Left ventricle myocardium superior (tissue), 1 donor: ENCODE results near the gene ATP9A. TPM values are rescaled to one million over a fixed set of nuclear protein-coding genes. Genes with fewer than 3 reads are reported as not detected.
A peak's percentile ranks its signal among the peaks of the same experiment; 100 is the strongest.
"Not testable (repeated sequence)": the region's sequence is repeated elsewhere in the genome, so short reads cannot be mapped to it uniquely, and the experiment has no call there.

ENCODE experiments used
- ATAC-seq: fragments of 200-7000 bp; cut with Tn5 transposase; one replicate; pipeline ENCODE4 v1.9.1; 2020; ENCODE audit warnings: mild to moderate bottlenecking, moderate library complexity
- DNase-seq: peaks from one replicate; pipeline ENCODE4 v3.0.0-alpha.2; 2020
- intact Hi-C: fragments of 100-400 bp; cut with micrococcal nuclease; formaldehyde crosslinking; loops from one replicate; pipeline ENCODE4 v1.11.0; 2022
- total RNA-seq: library from RNA; stranded (reverse); fragmentation: NEBNext Ultra II Directional; extraction: Animal tissue kit (Norgen Biotek cat#: 25700); gene quantifications from one replicate; pipeline ENCODE4 v1.2.1, GENCODE V29; 2021
- donor health status: DM: no; HTN: yes; CAD: no; lungs with severe emphysema.

The ATP9A gene
- total RNA-seq, 1 donor from 2014 or later, result 21.2 TPM

- no peak for DNase-seq
- intact Hi-C loops, result no loop called here
- ATAC-seq, result no peak
Measured at GRCh38 chr20:51797357-51798025, 29.3 kb upstream of the ATP9A start.

DNA sequence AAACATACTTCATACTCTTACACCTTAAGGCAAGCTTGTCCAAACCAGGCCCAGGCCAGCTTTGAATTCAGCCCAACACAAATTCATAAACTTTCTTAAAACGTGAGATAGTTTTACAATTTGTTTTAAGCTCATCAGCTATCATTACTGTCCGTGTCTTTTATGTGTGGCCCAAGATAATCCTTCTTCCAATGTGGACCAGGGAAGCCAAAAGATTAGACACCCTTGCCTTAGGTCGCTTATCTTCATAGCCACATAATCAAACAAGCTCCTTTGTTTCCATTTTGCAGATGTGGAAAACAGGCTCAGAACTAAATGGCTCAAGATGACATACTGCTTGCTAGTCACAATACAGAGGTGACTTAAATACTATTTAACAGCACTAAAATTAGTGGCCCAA lies 28.1 kb upstream of the ATP9A start:
- DNase-seq (no peak), ATAC-seq (no peak)
- intact Hi-C loops, result no loop called here

DNA sequence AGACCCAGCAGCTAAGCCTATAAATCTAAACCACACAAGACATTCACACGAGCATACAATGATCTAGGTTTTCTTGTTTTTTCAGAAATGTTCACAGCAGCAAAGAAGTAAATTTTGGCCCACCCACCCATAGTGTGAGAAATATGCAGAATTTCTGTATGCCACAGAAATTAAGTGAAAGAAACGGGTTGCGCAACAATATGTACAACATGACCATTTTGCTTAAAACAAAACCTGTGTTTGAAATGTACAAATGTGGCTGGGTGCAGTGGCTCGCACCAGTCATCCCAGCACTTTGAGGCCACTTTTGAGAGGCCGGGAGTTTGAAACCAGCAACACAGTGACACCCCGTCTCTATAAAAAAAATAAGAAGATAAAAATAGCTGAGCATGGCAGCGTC lies 24.8 kb upstream of the ATP9A start:
- ATAC-seq, result no peak
- no peak for DNase-seq
- intact Hi-C loops, result no loop called here

DNA sequence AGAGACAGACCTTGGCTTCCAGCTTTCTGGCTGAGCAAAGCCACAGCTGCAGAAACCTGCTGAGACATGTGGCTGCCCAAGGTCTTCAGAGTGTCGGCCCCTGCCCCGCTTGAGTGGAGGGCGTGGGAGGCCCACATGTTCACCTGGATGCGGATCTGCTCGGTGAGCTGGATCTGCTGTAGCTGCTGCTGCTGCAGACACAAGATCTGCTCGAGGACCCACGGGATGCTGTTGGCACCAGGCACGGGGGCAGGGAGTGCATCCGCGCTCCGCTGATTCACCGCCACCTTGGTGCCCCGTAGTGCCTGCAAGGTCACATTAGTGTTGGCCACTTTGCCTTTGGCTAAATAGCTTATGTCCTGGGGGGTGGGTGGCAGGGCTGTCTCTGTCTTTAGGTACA lies 23.4 kb upstream of the ATP9A start:
- intact Hi-C loops, result no loop called here
- DNase-seq, result no peak
- ATAC-seq, result no peak

GRCh38 chr20:51790256-51790655 lies 22.1 kb upstream of the ATP9A start:
- intact Hi-C loops, result no loop called here
- no peak for ATAC-seq
- DNase-seq, result no peak

DNA sequence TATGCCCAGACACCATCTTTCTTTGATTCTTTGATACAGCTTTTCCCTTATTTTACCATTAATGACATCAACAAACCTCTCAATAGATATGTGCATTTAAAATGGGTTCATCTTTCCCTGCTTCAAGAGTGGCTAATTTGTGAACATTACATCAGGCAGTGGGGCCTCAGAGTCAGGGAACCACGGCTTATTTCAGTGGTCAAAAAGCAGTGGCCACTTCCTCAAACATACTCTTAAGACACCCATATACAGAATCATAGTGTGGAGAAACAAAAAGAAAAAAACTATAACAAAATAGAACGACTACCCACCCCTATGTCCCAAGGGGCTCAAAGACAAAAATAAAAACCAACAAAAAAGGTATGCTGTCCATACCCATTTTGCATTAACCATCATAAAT lies 21.2 kb upstream of the ATP9A start:
- ATAC-seq (no peak), DNase-seq (no peak)
- intact Hi-C loops, result no loop called here

- no peak for ATAC-seq
- intact Hi-C loops, result no loop called here
Measured at GRCh38 chr20:51788822-51789221, 20.6 kb upstream of the ATP9A start.

GRCh38 chr20:51784299-51784698 lies 16.1 kb upstream of the ATP9A start:
- no peak for DNase-seq
- ATAC-seq, result no peak

More at GRCh38 chr20:51788822-51789221, 20.6 kb upstream of the ATP9A start:
- no peak for DNase-seq

GRCh38 chr20:51778229-51778759 lies 10.1 kb upstream of the ATP9A start:
- ATAC-seq, intact Hi-C loops, DNase-seq: not testable (repeated sequence)

More at GRCh38 chr20:51784299-51784698, 16.1 kb upstream of the ATP9A start:
- intact Hi-C loops, result no loop called here

DNA sequence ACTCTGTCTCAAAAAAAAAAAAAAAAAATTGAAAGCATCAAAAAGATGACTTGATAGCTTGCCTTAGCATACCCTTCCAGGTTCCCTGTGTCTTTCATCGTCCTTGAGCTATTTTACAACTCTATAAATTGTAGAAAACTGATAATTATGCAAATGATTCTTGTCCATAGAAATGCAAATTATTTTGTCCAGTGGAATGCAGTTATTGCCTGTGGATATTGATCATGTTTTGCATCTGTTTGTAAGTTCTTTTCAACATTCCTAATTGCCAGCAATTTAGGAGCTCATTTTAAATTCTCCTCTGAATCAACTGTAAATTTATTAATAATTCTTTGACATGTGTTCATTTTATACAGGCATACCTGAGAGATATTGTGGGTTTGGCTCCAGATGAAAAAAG lies 7.1 kb upstream of the ATP9A start:
- ATAC-seq, result no peak
- no peak for DNase-seq
- intact Hi-C loops, result no loop called here

GRCh38 chr20:51772236-51772635 lies 4.0 kb upstream of the ATP9A start:
- ATAC-seq (no peak), DNase-seq (no peak)
- intact Hi-C loops, result no loop called here

DNA sequence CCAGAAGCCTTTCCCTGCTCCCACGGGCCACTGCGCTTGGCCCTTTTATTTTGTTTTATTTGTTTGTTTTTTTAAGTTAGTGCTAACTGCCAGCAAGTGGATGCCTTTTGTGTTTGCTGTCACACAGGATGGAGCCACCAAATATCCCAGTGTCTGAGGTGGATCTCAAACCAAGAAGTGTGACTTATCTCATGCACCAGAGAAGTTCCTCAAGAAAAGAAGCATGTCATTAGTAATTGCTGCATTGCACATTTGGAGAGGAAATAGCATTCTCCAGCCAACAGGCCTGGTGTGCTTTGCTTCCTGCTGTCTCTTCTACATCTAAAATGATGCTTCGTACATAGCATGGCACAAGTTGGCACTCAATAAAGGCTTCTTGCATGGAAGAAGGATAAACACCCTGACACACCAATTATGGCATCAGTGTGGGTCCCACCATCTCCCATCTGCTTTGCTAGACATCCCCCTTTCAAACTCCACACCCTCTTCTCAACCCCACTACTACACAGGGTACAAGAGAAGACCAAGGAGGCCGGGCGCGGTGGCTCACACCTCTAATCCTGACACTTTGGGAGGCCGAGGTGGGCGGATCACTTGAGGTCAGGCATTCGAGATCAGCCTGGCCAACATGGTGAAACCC lies 1.9 kb upstream of the ATP9A start:
- intact Hi-C loops, result loop anchor here (5.0 kb wide), 1 partner anchor 133 kb away; no protein-coding TSS in a partner anchor
- DNase-seq, result no peak
- ATAC-seq, result no peak

GRCh38 chr20:51768759-51769517 lies 748 bp upstream of the ATP9A start:
- intact Hi-C loops, result loop anchor here (5.0 kb wide), 1 partner anchor 132 kb away; no protein-coding TSS in a partner anchor
- DNase-seq (no peak), ATAC-seq (no peak)

DNA sequence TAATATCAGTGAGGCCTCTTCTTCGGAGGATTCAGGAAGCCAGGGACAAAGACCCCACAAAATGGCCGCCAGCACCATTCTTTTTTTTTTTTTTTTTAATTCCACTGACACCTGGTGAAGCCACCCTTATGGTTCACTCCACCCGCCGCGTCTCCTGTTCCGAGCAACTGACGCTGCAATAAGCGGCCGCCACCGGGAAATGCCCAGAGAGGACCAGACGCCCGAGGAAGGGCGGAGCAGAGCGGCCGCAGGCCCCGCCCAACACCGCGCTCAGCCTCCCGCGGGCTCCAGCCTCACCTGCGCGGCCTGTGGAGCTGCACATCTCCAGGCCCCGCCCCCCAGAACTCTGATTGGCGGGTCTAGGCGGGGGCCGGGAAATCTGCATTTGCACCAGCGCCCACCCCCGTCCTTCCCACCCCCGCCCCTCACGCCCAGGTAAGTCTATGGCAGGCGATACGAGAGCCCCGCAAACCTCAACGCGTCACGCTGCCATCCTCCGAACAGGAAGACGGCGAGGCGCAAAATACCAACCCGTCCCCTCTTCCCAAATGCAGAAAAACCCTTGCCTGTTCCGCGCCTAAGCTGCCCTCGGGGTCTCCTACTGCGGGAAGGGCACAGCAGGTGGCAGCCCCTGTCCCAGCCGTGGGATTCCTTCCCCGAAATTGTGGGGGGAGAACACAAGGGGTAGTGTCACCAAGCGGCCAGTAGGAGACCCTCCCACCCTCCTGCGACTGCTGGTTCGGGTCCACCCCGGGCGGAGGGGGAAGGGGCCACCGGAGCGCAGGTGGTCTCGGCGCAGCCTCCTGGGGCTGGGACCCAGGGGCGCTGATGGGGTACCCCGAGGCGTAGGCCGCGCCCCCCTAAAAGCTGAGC lies 960 bp downstream of the ATP9A start:
- ATAC-seq, result peak; percentile 97
- DNase-seq, result peak; percentile 83
- intact Hi-C loops, result loop anchor here (5.0 kb wide), 1 partner anchor 130 kb away; no protein-coding TSS in a partner anchor

DNA sequence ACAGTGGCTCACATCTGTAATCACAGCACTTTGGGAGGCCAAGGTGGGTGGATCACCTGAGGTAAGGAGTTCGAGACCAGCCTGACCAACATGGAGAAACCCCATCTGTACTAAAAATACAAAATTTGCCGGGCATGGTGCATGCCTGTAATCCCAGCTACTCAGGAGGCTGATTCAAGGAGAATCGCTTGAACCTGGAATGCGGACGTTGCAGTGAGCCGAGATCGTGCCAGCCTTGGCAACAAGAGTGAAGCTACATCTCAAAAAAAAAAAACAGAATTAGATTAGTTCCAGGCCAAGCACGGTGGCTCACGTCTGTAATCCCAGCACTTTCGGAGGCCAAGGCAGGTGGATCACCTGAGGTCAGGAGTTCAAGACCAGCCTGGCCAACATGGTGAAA lies 2.8 kb downstream of the ATP9A start:
- intact Hi-C loops, result loop anchor here (5.0 kb wide), 1 partner anchor 128 kb away; no protein-coding TSS in a partner anchor
- not testable (repeated sequence) for ATAC-seq, DNase-seq

DNA sequence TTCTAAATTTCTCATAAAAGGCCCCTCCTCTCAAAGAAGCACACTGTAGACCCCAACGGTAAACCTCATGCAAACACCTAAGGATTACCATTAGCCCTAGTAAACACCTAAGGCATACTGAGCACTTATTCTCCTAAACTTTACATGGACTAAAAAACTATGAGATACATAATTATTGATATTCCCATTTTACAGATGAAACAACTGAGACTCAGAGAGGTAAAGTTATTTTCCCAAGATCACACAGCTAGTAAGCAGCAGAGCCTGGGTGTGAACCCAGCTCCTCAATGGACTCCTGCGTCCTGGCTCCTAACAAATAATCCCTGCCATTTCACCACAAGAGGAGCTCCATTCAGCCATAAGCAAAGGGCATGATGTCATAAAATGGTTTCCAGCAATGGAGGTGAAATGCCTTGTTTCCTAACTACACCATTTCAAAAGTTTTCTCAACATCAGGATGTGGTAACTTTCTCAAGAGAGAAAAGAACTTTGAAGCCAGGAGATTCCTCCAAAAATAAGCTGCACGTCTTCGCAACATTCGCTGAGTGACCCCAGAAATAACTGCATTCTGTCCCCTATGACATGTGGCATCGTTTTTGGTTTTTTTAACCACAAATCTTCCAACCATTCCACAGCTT lies 4.1 kb downstream of the ATP9A start:
- DNase-seq (no peak), ATAC-seq (no peak)
- intact Hi-C loops, result no loop called here

- intact Hi-C loops, result no loop called here
- no peak for ATAC-seq
Measured at GRCh38 chr20:51760905-51761546, 7.2 kb downstream of the ATP9A start.

More at GRCh38 chr20:51760905-51761546, 7.2 kb downstream of the ATP9A start:
- DNase-seq, result no peak
